Inflammatory macrophage treated with lipopolysaccharide for 4 hours (primary cell): ENCODE data around the gene IRGQ.
"Not testable (repeated sequence)": the region's sequence is repeated elsewhere in the genome, so short reads cannot be mapped to it uniquely, and the experiment has no call there.

Experiments used
- DNase-seq: peaks from one replicate; pipeline ENCODE4 v3.0.0-alpha.2; 2020

IRGQ gene

GRCh38 chr19:43596842-43597461 lies 1.0 kb upstream of the IRGQ start:
- DNase-seq = peak; percentile 5

GRCh38 chr19:43595605-43595998 lies 332 bp downstream of the IRGQ start:
- no peak for DNase-seq

- DNase-seq = peak; percentile 80
These were observed 977 bp downstream of the IRGQ start for GRCh38 chr19:43594710-43595604.

GRCh38 chr19:43594081-43594697 lies 1.7 kb downstream of the IRGQ start:
- no peak for DNase-seq

GRCh38 chr19:43592800-43593350 lies 3.1 kb downstream of the IRGQ start:
- DNase-seq = no peak

GRCh38 chr19:43591904-43592772 lies 3.8 kb downstream of the IRGQ start:
- DNase-seq = no peak

GRCh38 chr19:43589678-43590077 lies 6.3 kb downstream of the IRGQ start:
- DNase-seq = no peak

GRCh38 chr19:43589277-43589676 lies 6.7 kb downstream of the IRGQ start:
- no peak for DNase-seq

GRCh38 chr19:43587029-43587428 lies 8.9 kb downstream of the IRGQ start:
- DNase-seq = not testable (repeated sequence)

- no peak for DNase-seq
These were observed 9.6 kb downstream of the IRGQ start for GRCh38 chr19:43586346-43586745.

- no peak for DNase-seq
These were observed 11.4 kb downstream of the IRGQ start for GRCh38 chr19:43584484-43584883.

GRCh38 chr19:43582495-43582894 lies 13.4 kb downstream of the IRGQ start:
- no peak for DNase-seq

- DNase-seq = no peak
These were observed 14.5 kb downstream of the IRGQ start for GRCh38 chr19:43581467-43581866.

GRCh38 chr19:43578787-43579186 lies 17.1 kb downstream of the IRGQ start:
- no peak for DNase-seq

- no peak for DNase-seq
These were observed 19.7 kb downstream of the IRGQ start for GRCh38 chr19:43575955-43576878.

- peak; percentile 99 for DNase-seq
These were observed 20.6 kb downstream of the IRGQ start, which contains the start of the genes PINLYP and XRCC1 for GRCh38 chr19:43575156-43575950. Gene PINLYP (plus strand): TSS chr19:43575801. CDS start chr19:43577192, 1,391 bp downstream. Gene XRCC1 (minus strand): TSS chr19:43575527. CDS start chr19:43575458, 69 bp downstream.

- DNase-seq = no peak
These were observed 21.3 kb downstream of the IRGQ start for GRCh38 chr19:43574424-43575155.

- DNase-seq = peak; percentile 65
These were observed 23.8 kb downstream of the IRGQ start for GRCh38 chr19:43572171-43572588.

- no peak for DNase-seq
These were observed 25.7 kb downstream of the IRGQ start for GRCh38 chr19:43570174-43570791.
